Astrocyte (in vitro differentiated cells and primary cell): ENCODE results near the gene TTLL5.

ENCODE experiments used
- EZH2 ChIP-seq: IDR thresholded peaks from 2 replicates; pipeline ENCODE4 v1.6.1; 2012; ENCODE audit warnings: mild to moderate bottlenecking, low read length, inconsistent platforms; ENCODE audit not compliant: insufficient read depth
- TF ChIP-seq, protein P1 (sequence below): IDR thresholded peaks from 2 replicates; pipeline ENCODE4 v1.5.1; 2011; ENCODE audit warnings: low read depth, mild to moderate bottlenecking, inconsistent platforms, low read length, moderate library complexity; ENCODE audit not compliant: insufficient read depth

- TF ChIP-seq, protein P1, sequence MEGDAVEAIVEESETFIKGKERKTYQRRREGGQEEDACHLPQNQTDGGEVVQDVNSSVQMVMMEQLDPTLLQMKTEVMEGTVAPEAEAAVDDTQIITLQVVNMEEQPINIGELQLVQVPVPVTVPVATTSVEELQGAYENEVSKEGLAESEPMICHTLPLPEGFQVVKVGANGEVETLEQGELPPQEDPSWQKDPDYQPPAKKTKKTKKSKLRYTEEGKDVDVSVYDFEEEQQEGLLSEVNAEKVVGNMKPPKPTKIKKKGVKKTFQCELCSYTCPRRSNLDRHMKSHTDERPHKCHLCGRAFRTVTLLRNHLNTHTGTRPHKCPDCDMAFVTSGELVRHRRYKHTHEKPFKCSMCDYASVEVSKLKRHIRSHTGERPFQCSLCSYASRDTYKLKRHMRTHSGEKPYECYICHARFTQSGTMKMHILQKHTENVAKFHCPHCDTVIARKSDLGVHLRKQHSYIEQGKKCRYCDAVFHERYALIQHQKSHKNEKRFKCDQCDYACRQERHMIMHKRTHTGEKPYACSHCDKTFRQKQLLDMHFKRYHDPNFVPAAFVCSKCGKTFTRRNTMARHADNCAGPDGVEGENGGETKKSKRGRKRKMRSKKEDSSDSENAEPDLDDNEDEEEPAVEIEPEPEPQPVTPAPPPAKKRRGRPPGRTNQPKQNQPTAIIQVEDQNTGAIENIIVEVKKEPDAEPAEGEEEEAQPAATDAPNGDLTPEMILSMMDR: no peak
- TF ChIP-seq EZH2: no peak
Measured at GRCh38 chr14:75946785-75947184, 285.7 kb downstream of the TTLL5 start.
